ENCODE data around the gene SLC26A6.

Gene SLC26A6

GRCh38 chr3:48594417-48595049, 40.7 kb downstream of the SLC26A6 start:
- Mint-ChIP-seq H3K27me3 (peaks cover 76% of the 10 kb centered on the region), H3K4me3 (no peak overlapping the region), H3K36me3 (peaks cover 9% of the 10 kb centered on the region), H3K27ac (no peak overlapping the region), H3K9me3 (no peaks in the 10 kb centered on the region), H3K4me1 (peaks cover 6% of the 10 kb centered on the region)
- no peak for DNase-seq
- CTCF ChIA-PET: no interaction called here

- CTCF ChIA-PET: no interaction called here
- DNase-seq: no peak
- Mint-ChIP-seq H3K9me3 (no peaks in the 10 kb centered on the region), H3K27ac (no peak overlapping the region), H3K27me3 (peaks cover 86% of the 10 kb centered on the region), H3K4me3 (no peak overlapping the region), H3K36me3 (no peaks in the 10 kb centered on the region), H3K4me1 (peaks cover 6% of the 10 kb centered on the region)
Observed at GRCh38 chr3:48593337-48593736, 41.9 kb downstream of the SLC26A6 start.

- H3K9me3 Mint-ChIP-seq: no peaks in the 10 kb centered on the region
- H3K36me3 Mint-ChIP-seq: no peaks in the 10 kb centered on the region
- H3K4me1 Mint-ChIP-seq: peaks cover 6% of the 10 kb centered on the region
- no peak for DNase-seq
- CTCF ChIA-PET: no interaction called here
- no peak overlapping the region for H3K4me3 Mint-ChIP-seq
- H3K27ac Mint-ChIP-seq: no peak overlapping the region
- peaks cover 92% of the 10 kb centered on the region for H3K27me3 Mint-ChIP-seq
Observed at GRCh38 chr3:48592519-48593087, 42.7 kb downstream of the SLC26A6 start.

GRCh38 chr3:48591886-48592518, 43.3 kb downstream of the SLC26A6 start:
- Mint-ChIP-seq H3K4me1 (peaks cover 6% of the 10 kb centered on the region), H3K27me3 (peaks cover 91% of the 10 kb centered on the region), H3K9me3 (no peaks in the 10 kb centered on the region)

GRCh38 chr3:48591436-48591835, 43.8 kb downstream of the SLC26A6 start:
- no peak overlapping the region for H3K27ac Mint-ChIP-seq
- H3K4me3 Mint-ChIP-seq: no peak overlapping the region
- peaks cover 88% of the 10 kb centered on the region for H3K27me3 Mint-ChIP-seq
- peaks cover 6% of the 10 kb centered on the region for H3K4me1 Mint-ChIP-seq
- H3K9me3 Mint-ChIP-seq: no peaks in the 10 kb centered on the region
- DNase-seq: no peak
- H3K36me3 Mint-ChIP-seq: no peaks in the 10 kb centered on the region
- CTCF ChIA-PET: no interaction called here

More at GRCh38 chr3:48591886-48592518, 43.3 kb downstream of the SLC26A6 start:
- no peaks in the 10 kb centered on the region for H3K36me3 Mint-ChIP-seq
- no peak overlapping the region for H3K27ac Mint-ChIP-seq
- DNase-seq: no peak
- H3K4me3 Mint-ChIP-seq: no peak overlapping the region
- CTCF ChIA-PET: no interaction called here

- Mint-ChIP-seq H3K36me3 (no peaks in the 10 kb centered on the region), H3K9me3 (no peaks in the 10 kb centered on the region), H3K27me3 (peaks cover 56% of the 10 kb centered on the region), H3K27ac (no peak overlapping the region), H3K4me3 (no peak overlapping the region), H3K4me1 (no peaks in the 10 kb centered on the region)
- DNase-seq: no peak
- CTCF ChIA-PET: no interaction called here
Observed at GRCh38 chr3:48588230-48588629, 47.0 kb downstream of the SLC26A6 start.

- H3K4me1 Mint-ChIP-seq: no peaks in the 10 kb centered on the region
- H3K4me3 Mint-ChIP-seq: no peak overlapping the region
- no peak for DNase-seq
- H3K27me3 Mint-ChIP-seq: peaks cover 51% of the 10 kb centered on the region
- H3K36me3 Mint-ChIP-seq: no peaks in the 10 kb centered on the region
- CTCF ChIA-PET: no interaction called here
- H3K9me3 Mint-ChIP-seq: no peaks in the 10 kb centered on the region
- no peak overlapping the region for H3K27ac Mint-ChIP-seq
Observed at GRCh38 chr3:48587686-48588085, 47.6 kb downstream of the SLC26A6 start.

- no peaks in the 10 kb centered on the region for H3K36me3 Mint-ChIP-seq
- H3K9me3 Mint-ChIP-seq: no peaks in the 10 kb centered on the region
- no peak for DNase-seq
- no peak overlapping the region for H3K4me3 Mint-ChIP-seq
- no peaks in the 10 kb centered on the region for H3K4me1 Mint-ChIP-seq
- H3K27me3 Mint-ChIP-seq: peaks cover 30% of the 10 kb centered on the region
- H3K27ac Mint-ChIP-seq: no peak overlapping the region
- CTCF ChIA-PET: no interaction called here
Observed at GRCh38 chr3:48585411-48585810, 49.9 kb downstream of the SLC26A6 start.

- no peak for DNase-seq
- Mint-ChIP-seq H3K36me3 (no peaks in the 10 kb centered on the region), H3K27me3 (peaks cover 25% of the 10 kb centered on the region), H3K27ac (no peak overlapping the region), H3K4me3 (no peak overlapping the region), H3K9me3 (no peaks in the 10 kb centered on the region), H3K4me1 (no peaks in the 10 kb centered on the region)
- CTCF ChIA-PET: no interaction called here
Observed at GRCh38 chr3:48584836-48585235, 50.4 kb downstream of the SLC26A6 start.

- Mint-ChIP-seq H3K4me1 (no peaks in the 10 kb centered on the region), H3K27ac (no peak overlapping the region), H3K9me3 (no peaks in the 10 kb centered on the region), H3K27me3 (no peaks in the 10 kb centered on the region), H3K36me3 (no peaks in the 10 kb centered on the region), H3K4me3 (no peak overlapping the region)
- CTCF ChIA-PET: no interaction called here
- DNase-seq: no peak
Observed at GRCh38 chr3:48581621-48582481, 53.4 kb downstream of the SLC26A6 start.

GRCh38 chr3:48576647-48577046, 58.6 kb downstream of the SLC26A6 start:
- Mint-ChIP-seq H3K4me3 (no peak overlapping the region), H3K4me1 (no peaks in the 10 kb centered on the region), H3K27ac (no peak overlapping the region), H3K27me3 (no peaks in the 10 kb centered on the region), H3K9me3 (no peaks in the 10 kb centered on the region), H3K36me3 (no peaks in the 10 kb centered on the region)
- no peak for DNase-seq
- CTCF ChIA-PET: interaction anchor here (0.6 kb wide), 1 partner anchor 294 kb away, joined by 3 read pairs; no protein-coding TSS in a partner anchor

Measured in activated naive CD4-positive, alpha-beta T cell treated with anti-CD3 and anti-CD28 coated beads, Interleukin-2, amount 10 ng/mL, durations not matched to agents 7 days and 5 days (primary cell).